Measurements from ENCODE around the gene GNG7.

DNA sequence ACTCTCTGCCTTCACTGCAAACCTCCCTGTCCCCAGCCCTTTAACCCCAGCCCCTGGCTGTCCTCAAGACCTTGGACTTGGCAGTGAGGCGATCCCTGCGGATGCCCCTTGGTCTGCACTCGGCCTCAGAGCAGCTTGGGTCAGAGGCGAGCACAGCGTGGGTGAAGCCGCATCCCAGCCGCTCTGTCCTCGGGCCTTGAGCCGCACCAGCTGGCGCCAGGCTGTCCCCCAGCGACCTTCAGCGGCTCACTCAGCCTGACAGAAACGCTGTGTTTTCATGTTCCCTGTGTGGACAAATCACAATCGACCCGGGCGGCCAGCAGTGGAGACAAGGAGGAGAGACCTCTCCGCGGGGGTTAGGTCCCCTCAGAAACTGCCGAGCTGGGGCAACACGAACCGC, 52.0 kb downstream of the GNG7 start:
- TF ChIP-seq CTCF (IDR thresholded peaks at IDR 0.05), result no peak
- no peak for TF ChIP-seq POLR2A (IDR thresholded peaks at IDR 0.05)

Data from testis (tissue), 2 donors.